Neural cell (in vitro differentiated cells): Measurements from ENCODE around the gene TTC39C. TPM values are rescaled to one million over a fixed set of nuclear protein-coding genes. Genes with fewer than 3 reads are reported as not detected.

Experiments
- H2AFZ ChIP-seq: fragments of 200-600, 300-800 bp; sonication (generic), shearing (Covaris generic); 2 replicates; pipeline ENCODE4 v1.6.0; 2014; ENCODE audit warnings: low read depth, mild to moderate bottlenecking, antibody characterized with exemption, low read length, moderate library complexity
- H3F3A ChIP-seq: fragments of 200-600 bp; shearing (Covaris generic); 2 replicates; pipeline ENCODE4 v1.6.1; 2016; ENCODE audit warnings: mild to moderate bottlenecking, moderate library complexity, mixed read lengths, antibody characterized with exemption, low read length; ENCODE audit not compliant: insufficient read depth, poor library complexity, severe bottlenecking
- H3K27ac ChIP-seq: fragments of 200-600, 300-800 bp; sonication (generic), shearing (Covaris generic); 2 replicates; pipeline ENCODE4 v1.5.1; 2014; ENCODE audit warnings: mild to moderate bottlenecking, low read length, moderate library complexity
- H3K27me3 ChIP-seq: fragments of 300-800, 200-600 bp; sonication (generic), shearing (Covaris generic); 2 replicates; pipeline ENCODE4 v1.6.0; 2014; ENCODE audit warnings: mild to moderate bottlenecking, low read depth, low read length, moderate library complexity; ENCODE audit not compliant: insufficient read depth
- H3K36me3 ChIP-seq: fragments of 300-800, 200-600 bp; sonication (generic), shearing (Covaris generic); 2 replicates; pipeline ENCODE4 v1.5.1; 2014; ENCODE audit warnings: mild to moderate bottlenecking, antibody characterized with exemption, low read length, moderate library complexity; ENCODE audit not compliant: insufficient read depth
- H3K4me2 ChIP-seq: fragments of 300-800, 200-600 bp; sonication (generic), shearing (Covaris generic); 2 replicates; pipeline ENCODE4 v1.6.0; 2014; ENCODE audit warnings: mild to moderate bottlenecking, low read length
- H3K4me3 ChIP-seq: fragments of 300-800, 200-600 bp; sonication (generic), shearing (Covaris generic); 2 replicates; pipeline ENCODE4 v1.5.1; 2014; ENCODE audit warnings: mild to moderate bottlenecking, low read length, moderate library complexity
- H3K79me2 ChIP-seq: fragments of 200-600 bp; shearing (Covaris generic); replicated peaks from 2 replicates; pipeline ENCODE4 v1.6.0; 2014; ENCODE audit warnings: mild to moderate bottlenecking, low read length, moderate library complexity; ENCODE audit not compliant: insufficient read depth
- H3K9ac ChIP-seq: fragments of 300-800, 200-600 bp; sonication (generic), shearing (Covaris generic); 2 replicates; pipeline ENCODE4 v1.6.1; 2016; ENCODE audit warnings: mild to moderate bottlenecking, low read length, mixed read lengths
- H3K9me2 ChIP-seq: fragments of 200-600 bp; shearing (Covaris generic); 2 replicates; pipeline ENCODE4 v1.6.1; 2016; ENCODE audit warnings: mild to moderate bottlenecking, low read length, mixed read lengths; ENCODE audit not compliant: insufficient read depth
- H3K9me3 ChIP-seq: fragments of 200-600, 300-800 bp; sonication (generic), shearing (Covaris generic); 2 replicates; pipeline ENCODE4 v1.6.1; 2016; ENCODE audit warnings: mild to moderate bottlenecking, mixed run types, low read length, moderate library complexity, mixed read lengths
- H4K20me1 ChIP-seq: fragments of 200-600 bp; shearing (Covaris generic); 2 replicates; pipeline ENCODE4 v1.6.1; 2016; ENCODE audit warnings: mild to moderate bottlenecking, mixed run types; ENCODE audit not compliant: insufficient read depth
- CTCF ChIP-seq: fragments of 450-650 bp; IDR thresholded peaks from 2 replicates; pipeline ENCODE4 v1.5.1; 2014; ENCODE audit warnings: antibody characterized with exemption, mild to moderate bottlenecking, moderate library complexity; ENCODE audit not compliant: poor library complexity, severe bottlenecking
- EP300 ChIP-seq: fragments of 450-650 bp; conservative IDR thresholded peaks from 2 replicates; pipeline ENCODE4 v1.6.1; 2014; ENCODE audit warnings: antibody characterized with exemption, mild to moderate bottlenecking, moderate library complexity; ENCODE audit not compliant: poor library complexity, severe bottlenecking
- EZH2 ChIP-seq: fragments of 200-600, 300-800 bp; shearing (Covaris generic), sonication (generic); IDR thresholded peaks from 2 replicates; pipeline ENCODE4 v1.6.1; 2014; ENCODE audit warnings: antibody characterized with exemption, low read length, borderline replicate concordance, mild to moderate bottlenecking; ENCODE audit not compliant: insufficient read depth, poor library complexity, severe bottlenecking
- MXI1 ChIP-seq: fragments of 450-650 bp; conservative IDR thresholded peaks from 2 replicates; pipeline ENCODE4 v1.6.1; 2014; ENCODE audit warnings: antibody characterized with exemption, mild to moderate bottlenecking; ENCODE audit not compliant: poor library complexity, severe bottlenecking
- POLR2AphosphoS5 ChIP-seq: IDR thresholded peaks from 2 replicates; pipeline ENCODE4 v1.6.1; 2012
- RAD21 ChIP-seq: fragments of 450-650 bp; conservative IDR thresholded peaks from 2 replicates; pipeline ENCODE4 v1.6.1; 2014; ENCODE audit warnings: antibody characterized with exemption, mild to moderate bottlenecking, moderate library complexity
- REST ChIP-seq: IDR thresholded peaks from 2 replicates; pipeline ENCODE4 v1.6.1; 2012; ENCODE audit warnings: borderline replicate concordance
- SMC3 ChIP-seq: fragments of 450-650 bp; conservative IDR thresholded peaks from 2 replicates; pipeline ENCODE4 v1.6.1; 2014; ENCODE audit warnings: antibody characterized with exemption, mild to moderate bottlenecking, moderate library complexity; ENCODE audit not compliant: poor library complexity
- TAF1 ChIP-seq: IDR thresholded peaks from 2 replicates; pipeline ENCODE4 v1.6.1; 2012; ENCODE audit warnings: low read depth
- polyA plus RNA-seq: library from polyadenylated mRNA; depleted of rRNA; stranded (reverse); fragments of >200 nt; gene quantifications from 2 replicates; pipeline ENCODE4 v1.2.3, GENCODE V29; 2014

The TTC39C gene
- polyA plus RNA-seq, 1 donor from 2014 or later: 19.9 TPM

- H3K27ac ChIP-seq: no peak overlapping the region
- no peaks in the 10 kb centered on the region for H3K9me2 ChIP-seq
- TF ChIP-seq REST (no peak), POLR2AphosphoS5 (no peak), CTCF (no peak), MXI1 (no peak), RAD21 (no peak), EP300 (no peak), SMC3 (no peak), TAF1 (no peak), EZH2 (no peak)
- H3K36me3 ChIP-seq: no peaks in the 10 kb centered on the region
- peaks cover 10% of the 10 kb centered on the region for H3K79me2 ChIP-seq
- H3K9me3 ChIP-seq: no peaks in the 10 kb centered on the region
- H3K4me2 ChIP-seq: no peak overlapping the region
- no peak overlapping the region for H3K9ac ChIP-seq
- H3F3A ChIP-seq: no peaks in the 10 kb centered on the region
- no peaks in the 10 kb centered on the region for H3K27me3 ChIP-seq
- H3K4me3 ChIP-seq: no peak overlapping the region
- H2AFZ ChIP-seq: no peak overlapping the region
- H4K20me1 ChIP-seq: no peaks in the 10 kb centered on the region
Observed at GRCh38 chr18:24031318-24031717, 16.8 kb downstream of the TTC39C start.

GRCh38 chr18:24031916-24032315 lies 17.4 kb downstream of the TTC39C start:
- Histone ChIP-seq H3K79me2 (peaks cover 11% of the 10 kb centered on the region), H3K9me3 (no peaks in the 10 kb centered on the region), H3F3A (no peaks in the 10 kb centered on the region), H3K4me2 (no peak overlapping the region), H3K4me3 (no peak overlapping the region), H3K27me3 (no peaks in the 10 kb centered on the region), H3K36me3 (no peaks in the 10 kb centered on the region), H4K20me1 (no peaks in the 10 kb centered on the region), H3K9ac (no peak overlapping the region), H3K27ac (no peak overlapping the region), H3K9me2 (no peaks in the 10 kb centered on the region), H2AFZ (no peak overlapping the region)
- TF ChIP-seq CTCF (no peak), POLR2AphosphoS5 (no peak), RAD21 (no peak), TAF1 (no peak), MXI1 (no peak), EZH2 (no peak), EP300 (no peak), REST (no peak), SMC3 (no peak)
